ENCODE results near the gene PDE1C.
"Not testable (repeated sequence)": the region's sequence is repeated elsewhere in the genome, so short reads cannot be mapped to it uniquely, and the experiment has no call there.

Gene PDE1C

GRCh38 chr7:31856337-31856736 lies 213.9 kb downstream of the PDE1C start:
- DNase-seq (ENCODE audit: extremely low read depth in 1 of 2, low read depth in 1 of 2) = no peak

DNA sequence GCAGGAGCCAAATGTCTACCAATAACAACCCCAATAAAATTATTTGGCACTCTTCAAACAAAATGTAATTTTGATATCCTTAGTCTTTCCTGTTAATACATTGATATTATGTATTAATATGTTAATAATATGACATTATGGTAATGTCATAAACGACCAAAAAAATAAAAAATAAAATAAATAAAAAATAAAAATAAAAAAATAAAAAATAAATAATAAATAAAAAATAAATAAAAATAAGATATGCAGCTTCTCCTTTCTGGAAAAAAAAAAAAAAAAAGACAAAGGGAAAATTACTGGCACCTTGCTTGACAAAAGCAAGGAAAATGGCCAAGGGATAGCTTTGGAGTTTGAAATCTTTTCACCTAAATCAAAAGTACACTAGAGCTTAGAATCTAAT lies 214.7 kb downstream of the PDE1C start:
- DNase-seq (ENCODE audit: extremely low read depth in 1 of 2, low read depth in 1 of 2) = no peak

DNA sequence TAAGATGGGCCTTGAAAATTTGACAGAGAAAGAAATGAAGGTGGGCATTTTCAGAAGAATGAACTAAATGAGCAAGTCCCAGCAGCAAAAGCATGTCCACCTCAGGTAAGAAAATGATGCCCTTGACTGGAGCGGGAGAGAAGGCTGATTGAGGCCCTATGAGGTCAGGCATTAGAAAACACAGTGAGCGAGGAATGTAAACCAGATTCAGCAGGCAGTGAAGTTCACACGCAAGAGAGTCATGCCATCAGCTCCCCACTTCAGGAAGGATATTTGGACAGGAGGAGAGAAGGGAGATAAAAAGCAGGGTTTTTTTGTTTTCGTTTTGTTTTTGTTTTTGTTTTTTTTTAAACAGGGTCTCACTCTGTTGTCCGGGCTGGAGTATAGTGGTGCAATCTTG lies 216.8 kb downstream of the PDE1C start:
- no peak for DNase-seq (ENCODE audit: extremely low read depth in 1 of 2, low read depth in 1 of 2)

- no peak for DNase-seq (ENCODE audit: extremely low read depth in 1 of 2, low read depth in 1 of 2)
Observed at GRCh38 chr7:31852462-31852861, 217.7 kb downstream of the PDE1C start.

- DNase-seq (ENCODE audit: extremely low read depth in 1 of 2, low read depth in 1 of 2) = no peak
Observed at GRCh38 chr7:31851119-31851518, 219.1 kb downstream of the PDE1C start.

GRCh38 chr7:31850601-31851000 lies 219.6 kb downstream of the PDE1C start:
- no peak for DNase-seq (ENCODE audit: extremely low read depth in 1 of 2, low read depth in 1 of 2)

GRCh38 chr7:31850066-31850465 lies 220.1 kb downstream of the PDE1C start:
- no peak for DNase-seq (ENCODE audit: extremely low read depth in 1 of 2, low read depth in 1 of 2)

GRCh38 chr7:31835471-31835870 lies 234.7 kb downstream of the PDE1C start:
- no peak for DNase-seq (ENCODE audit: extremely low read depth in 1 of 2, low read depth in 1 of 2)

DNA sequence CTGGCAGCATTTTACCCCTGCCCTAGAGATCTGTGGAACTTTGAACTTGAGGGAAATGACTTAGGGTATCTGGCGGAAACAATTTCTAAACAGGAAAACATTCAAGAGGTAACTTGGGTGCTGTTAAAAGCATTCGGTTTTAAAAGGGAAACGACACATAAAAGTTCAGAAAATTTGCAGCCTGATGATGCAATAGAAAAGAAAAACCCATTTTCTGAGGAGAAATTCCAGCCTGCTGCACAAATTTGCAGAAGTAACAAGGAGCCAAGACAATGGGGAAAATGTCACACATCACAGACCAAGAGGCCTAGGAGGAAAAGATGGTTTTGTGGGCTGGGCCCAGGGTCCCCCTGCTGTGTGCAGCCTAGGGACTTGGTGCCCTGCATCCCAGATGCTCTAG lies 236.6 kb downstream of the PDE1C start:
- DNase-seq (ENCODE audit: extremely low read depth in 1 of 2, low read depth in 1 of 2) = not testable (repeated sequence)

- DNase-seq (ENCODE audit: extremely low read depth in 1 of 2, low read depth in 1 of 2) = no peak
Observed at GRCh38 chr7:31828520-31828919, 241.7 kb downstream of the PDE1C start.

DNA sequence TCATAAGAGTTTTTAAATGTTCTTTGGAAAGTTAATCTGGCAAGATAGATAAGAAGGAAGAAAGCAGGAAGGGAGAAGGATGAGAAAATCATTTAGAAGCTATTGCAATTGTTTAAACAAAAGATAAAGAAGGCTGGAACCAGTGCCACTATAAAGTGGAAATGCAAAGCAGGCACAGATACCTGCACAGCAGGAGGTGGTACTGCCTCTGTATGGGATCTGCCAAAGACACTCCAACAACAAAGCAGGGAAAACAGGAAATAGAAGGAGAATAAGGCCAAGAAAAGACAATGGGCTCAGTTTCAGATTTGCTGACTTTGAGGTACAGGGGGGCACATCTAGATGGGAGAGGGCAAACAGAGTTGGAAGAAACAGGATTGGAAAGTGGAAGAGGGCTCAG lies 244.6 kb downstream of the PDE1C start:
- no peak for DNase-seq (ENCODE audit: extremely low read depth in 1 of 2, low read depth in 1 of 2)

GRCh38 chr7:31819031-31819430 lies 251.2 kb downstream of the PDE1C start:
- no peak for DNase-seq (ENCODE audit: extremely low read depth in 1 of 2, low read depth in 1 of 2)

DNA sequence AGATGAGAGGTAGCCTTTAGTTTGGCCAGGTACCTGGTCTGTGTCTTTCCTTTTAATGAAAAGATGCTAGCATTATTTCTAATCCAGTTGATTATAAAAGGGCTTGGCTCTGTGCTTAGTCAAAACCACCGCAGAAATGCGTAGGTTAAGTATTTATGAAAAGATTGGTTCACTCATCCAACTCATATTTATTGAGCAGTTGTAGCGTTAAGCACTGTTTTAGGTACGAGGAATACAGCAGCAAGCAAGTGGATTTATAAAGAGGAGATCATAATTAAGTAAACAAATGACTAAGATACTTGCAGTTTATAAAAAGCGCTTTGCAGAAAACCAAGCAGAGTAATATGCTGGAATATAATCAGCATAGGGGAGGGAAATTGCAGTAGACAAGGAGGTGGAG lies 253.4 kb downstream of the PDE1C start:
- no peak for DNase-seq (ENCODE audit: extremely low read depth in 1 of 2, low read depth in 1 of 2)

- DNase-seq (ENCODE audit: extremely low read depth in 1 of 2, low read depth in 1 of 2) = no peak
Observed at GRCh38 chr7:31815796-31816195, 254.4 kb downstream of the PDE1C start.

DNA sequence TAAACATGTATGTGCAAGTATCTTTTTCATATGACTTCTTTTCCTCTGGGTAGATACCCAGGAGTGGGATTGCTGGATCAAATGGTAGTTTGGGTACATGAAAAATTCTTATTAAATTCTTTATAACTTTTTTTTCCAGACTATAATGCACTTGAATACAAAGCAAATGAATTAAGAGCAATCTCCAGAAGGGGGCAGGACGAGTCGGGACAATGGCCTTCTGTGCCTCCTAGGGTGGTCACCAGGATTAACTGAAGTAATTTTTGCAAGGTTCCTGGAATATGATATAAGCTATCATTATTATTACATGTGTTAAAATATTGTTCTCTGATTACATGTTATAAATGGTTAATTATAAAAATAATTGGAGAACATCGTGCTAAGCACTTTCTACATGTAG lies 256.0 kb downstream of the PDE1C start:
- DNase-seq (ENCODE audit: extremely low read depth in 1 of 2, low read depth in 1 of 2) = no peak

- DNase-seq (ENCODE audit: extremely low read depth in 1 of 2, low read depth in 1 of 2) = no peak
Observed at GRCh38 chr7:31811650-31812461, 258.4 kb downstream of the PDE1C start.

DNA sequence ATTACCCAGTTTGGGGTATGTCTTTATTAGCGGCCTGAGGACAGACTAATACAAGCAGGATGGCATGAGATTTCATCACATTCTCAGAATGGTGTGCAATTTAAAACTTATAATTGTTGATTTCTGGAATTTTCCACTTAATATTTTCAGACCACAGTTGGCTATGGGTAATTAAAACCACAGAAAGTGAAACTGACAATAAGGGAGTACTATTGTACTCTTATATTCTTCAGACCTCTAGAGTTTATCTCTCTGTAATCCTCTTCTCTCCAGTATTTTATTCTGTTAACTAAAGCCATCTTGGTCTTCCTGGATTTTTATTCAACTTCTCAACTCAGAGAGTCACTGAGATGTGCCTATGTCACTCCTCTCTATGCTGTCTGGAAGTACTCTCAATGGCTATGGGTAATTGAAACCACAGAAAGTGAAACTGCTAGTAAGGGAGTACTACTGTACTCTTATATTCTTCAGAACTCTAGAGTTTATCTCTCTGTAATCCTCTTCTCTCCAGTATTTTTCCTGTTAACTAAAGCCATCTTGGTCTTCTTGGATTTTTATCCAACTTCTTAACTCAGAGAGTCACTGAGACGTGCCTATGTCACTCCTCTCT lies 264.9 kb downstream of the PDE1C start:
- no peak for DNase-seq (ENCODE audit: extremely low read depth in 1 of 2, low read depth in 1 of 2)

DNA sequence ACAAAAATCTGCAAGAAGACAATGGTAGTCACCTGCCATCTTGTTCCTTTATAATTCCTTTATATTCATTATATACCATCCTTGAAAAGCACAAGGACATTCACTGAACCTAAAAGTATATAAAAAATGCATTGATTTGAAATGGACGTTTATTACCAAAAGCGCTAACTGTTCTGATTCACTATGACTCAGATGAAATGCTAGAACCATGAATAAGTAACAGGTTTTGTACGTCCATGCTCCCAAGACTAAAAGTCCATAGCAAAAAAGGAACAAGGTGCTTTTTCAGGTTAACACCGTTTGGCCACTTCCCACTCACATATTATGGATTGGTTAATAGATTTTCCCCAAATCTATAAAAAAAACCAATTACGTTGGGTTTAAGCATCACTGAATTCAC lies 273.8 kb downstream of the PDE1C start:
- DNase-seq (ENCODE audit: extremely low read depth in 1 of 2, low read depth in 1 of 2) = no peak

GRCh38 chr7:31794851-31795344 lies 275.3 kb downstream of the PDE1C start:
- no peak for DNase-seq (ENCODE audit: extremely low read depth in 1 of 2, low read depth in 1 of 2)

DNA sequence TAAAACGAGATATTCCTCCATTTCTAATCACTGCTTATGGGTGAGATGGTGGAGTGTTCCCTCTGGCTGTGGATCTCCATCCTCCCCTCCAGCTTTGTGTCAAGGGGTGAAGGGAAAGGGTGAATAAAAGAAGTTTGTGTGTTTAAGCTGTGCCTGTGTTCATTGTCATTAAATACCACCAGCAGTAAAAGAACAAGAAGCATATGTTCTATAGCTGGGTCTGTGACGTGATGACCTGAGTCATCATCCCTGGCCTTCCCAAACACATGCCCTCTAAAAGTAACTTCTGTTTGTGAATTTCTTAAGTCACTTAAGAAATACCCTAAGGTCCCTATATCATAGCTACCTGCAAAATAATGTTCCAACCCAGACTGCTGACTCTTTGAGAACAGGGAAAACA lies 278.3 kb downstream of the PDE1C start:
- no peak for DNase-seq (ENCODE audit: extremely low read depth in 1 of 2, low read depth in 1 of 2)

- no peak for DNase-seq (ENCODE audit: extremely low read depth in 1 of 2, low read depth in 1 of 2)
Observed at GRCh38 chr7:31788883-31789680, 281.1 kb downstream of the PDE1C start.

- DNase-seq (ENCODE audit: extremely low read depth in 1 of 2, low read depth in 1 of 2) = no peak
Observed at GRCh38 chr7:31788445-31788844, 281.8 kb downstream of the PDE1C start.
